GM12864 (cell line): ENCODE measurements around the gene RPS6KA1.

Experiments used
- DNase-seq: peaks from one replicate; pipeline ENCODE4 v3.0.0-alpha.2; 2011; ENCODE audit warnings: low read depth
- H3K4me3 ChIP-seq: 2 replicates; pipeline ENCODE4 v1.5.1; 2011; ENCODE audit warnings: mild to moderate bottlenecking, low read depth, low read length, control low read depth
- CTCF ChIP-seq: IDR thresholded peaks from 2 replicates; pipeline ENCODE4 v1.5.1; 2011; ENCODE audit warnings: low read depth, mild to moderate bottlenecking, moderate library complexity, low read length, control low read depth, inconsistent platforms; ENCODE audit errors: missing control alignments

RPS6KA1 gene

GRCh38 chr1:26529655-26530409, at the start of gene RPS6KA1:
Gene RPS6KA1, plus strand, starts transcription at chr1:26529761. Its CDS starts 160 bp downstream, at chr1:26529921.
- no peak for TF ChIP-seq CTCF
- DNase-seq: no peak
- peak within 1 kb of the TSS; percentile 77 for H3K4me3 ChIP-seq

GRCh38 chr1:26482921-26483320, 46.6 kb upstream of the RPS6KA1 start:
- no peak for TF ChIP-seq CTCF
- DNase-seq: no peak
- H3K4me3 ChIP-seq: no peak overlapping the region

GRCh38 chr1:26483980-26484379, 45.6 kb upstream of the RPS6KA1 start:
- DNase-seq: no peak
- H3K4me3 ChIP-seq: no peak overlapping the region
- TF ChIP-seq CTCF: no peak

- TF ChIP-seq CTCF: no peak
- no peak overlapping the region for H3K4me3 ChIP-seq
- DNase-seq: no peak
Observed at GRCh38 chr1:26490155-26490554, 39.4 kb upstream of the RPS6KA1 start.

GRCh38 chr1:26493267-26493666, 36.3 kb upstream of the RPS6KA1 start:
- TF ChIP-seq CTCF: no peak
- no peak overlapping the region for H3K4me3 ChIP-seq
- no peak for DNase-seq

GRCh38 chr1:26493938-26494337, 35.6 kb upstream of the RPS6KA1 start:
- DNase-seq: no peak
- no peak for TF ChIP-seq CTCF
- H3K4me3 ChIP-seq: no peak overlapping the region

- DNase-seq: no peak
- H3K4me3 ChIP-seq: no peak overlapping the region
- no peak for TF ChIP-seq CTCF
Observed at GRCh38 chr1:26496861-26497260, 32.7 kb upstream of the RPS6KA1 start.
